K562 (cell line): ENCODE data around the gene EPHA10. TPM values are rescaled to one million over a fixed set of nuclear protein-coding genes. Genes with fewer than 3 reads are reported as not detected.
A peak's percentile ranks its signal among the peaks of the same experiment; 100 is the strongest.

Experiments
- CHD1 ChIP-seq: fragments of 200-600 bp; sonication (generic); IDR thresholded peaks from one replicate; pipeline ENCODE4 v1.6.1; 2012; ENCODE audit warnings: mild to moderate bottlenecking, moderate library complexity, low read length, inconsistent platforms
- PHF8 ChIP-seq: fragments of 200-600 bp; sonication (generic); IDR thresholded peaks from 2 replicates; pipeline ENCODE4 v1.6.1; 2012; ENCODE audit warnings: mixed run types, mild to moderate bottlenecking, inconsistent platforms, low read length, moderate library complexity, borderline replicate concordance
- RAD21 ChIP-seq, 2 experiments: fragments of 250-450 bp in 1 of 2; fragments of 450-650 bp in 1 of 2; sonication (Bioruptor Pico) in 1 of 2; formaldehyde crosslinking in 1 of 2; IDR thresholded peaks in 1 of 2; conservative IDR thresholded peaks in 1 of 2; 2 replicates each; pipeline versions ENCODE4 v1.4.0 to v1.8.0; 2020 to 2022; ENCODE audit warnings: mild to moderate bottlenecking in 2 of 2, moderate library complexity in 1 of 2
- YY1 ChIP-seq, 3 experiments: IDR thresholded peaks; 2 replicates each; pipeline ENCODE4 v1.6.1; 2011; ENCODE audit warnings: low read length in 2 of 3, mild to moderate bottlenecking in 2 of 3, moderate library complexity in 2 of 3, borderline replicate concordance in 1 of 3, control low read depth in 1 of 3, low read depth in 1 of 3; ENCODE audit not compliant: insufficient read depth in 3 of 3, insufficient replicate concordance in 2 of 3, control insufficient read depth in 1 of 3, insufficient read length in 1 of 3; ENCODE audit errors: extremely low read depth in 1 of 3
- ZFP91 ChIP-seq: sonication (generic); formaldehyde crosslinking; IDR thresholded peaks from 2 replicates; pipeline ENCODE4 v1.8.0; 2022; ENCODE audit warnings: mild to moderate bottlenecking, missing genetic modification reagents
- polyA plus RNA-seq, 8 experiments: library from polyadenylated mRNA; depleted of rRNA in 4 of 8; stranded (reverse) in 5 of 8; unstranded in 3 of 8; fragments of >200 nt; fragmentation: Nextera tagmentation in 2 of 8; fragmentation: Illumina TruSeq in 1 of 8; extraction: Ambion mirVana in 2 of 8; extraction: Trizol in 1 of 8; gene quantifications; 2 replicates each; pipeline versions ENCODE4 v1.2.1 to v1.2.3, GENCODE V29; 2011 to 2014; ENCODE audit warnings: inconsistent platforms in 1 of 8, missing spikeins in 1 of 8
- total RNA-seq, 7 experiments: library from RNA; depleted of rRNA in 6 of 7; stranded (reverse); fragments of >200 nt in 6 of 7; fragmentation: Illumina TruSeq in 2 of 7; extraction: Trizol in 2 of 7; gene quantifications; 2 replicates each; pipeline versions ENCODE4 v1.2.1 to v1.2.3, GENCODE V29; 2011 to 2021; ENCODE audit warnings: low replicate concordance in 1 of 7
- TF ChIP-seq, protein P1 (sequence below): sonication (generic); formaldehyde crosslinking; IDR thresholded peaks from 2 replicates; pipeline ENCODE4 v1.8.1; 2023; ENCODE audit warnings: mild to moderate bottlenecking, missing genetic modification reagents
- TF ChIP-seq, protein P2 (sequence below), 3 experiments: fragments of 200-800 bp in 1 of 3; sonication (Bioruptor generic) in 1 of 3; sonication (generic) in 1 of 3; formaldehyde crosslinking in 1 of 3; IDR thresholded peaks; 2 replicates each; pipeline versions ENCODE4 v1.6.1 to v1.8.0; 2016 to 2022; ENCODE audit warnings: mild to moderate bottlenecking in 2 of 3, missing compliant biosample characterization in 2 of 3, missing genetic modification characterization in 2 of 3, missing genetic modification reagents in 1 of 3
- TF ChIP-seq, protein P3 (sequence below): sonication (generic); formaldehyde crosslinking; IDR thresholded peaks from 2 replicates; pipeline ENCODE4 v1.9.0; 2022; ENCODE audit warnings: mild to moderate bottlenecking, missing genetic modification reagents
- TF ChIP-seq, protein P4 (sequence below), 2 experiments: IDR thresholded peaks; 2 replicates each; pipeline ENCODE4 v1.6.1; 2011; ENCODE audit warnings: borderline replicate concordance in 1 of 2, control low read depth in 1 of 2, low read depth in 1 of 2, low read length in 1 of 2, mild to moderate bottlenecking in 1 of 2, mixed read lengths in 1 of 2, moderate library complexity in 1 of 2; ENCODE audit not compliant: insufficient read depth in 1 of 2, insufficient read length in 1 of 2, poor library complexity in 1 of 2, severe bottlenecking in 1 of 2; ENCODE audit errors: extremely low read depth in 1 of 2
- TF ChIP-seq, protein P5 (sequence below), 2 experiments: IDR thresholded peaks; 2 replicates each; pipeline ENCODE4 v1.6.1; 2012; ENCODE audit warnings: improper control_type of control experiment in 2 of 2, low read depth in 2 of 2, low read length in 2 of 2, borderline replicate concordance in 1 of 2

EPHA10 gene
- total and polyA plus RNA-seq, 9 of the 15 experiments (the other 6 are each of a cell fraction or from before 2014, with no cell fraction given): 0.03 TPM; not detected in 8

GRCh38 chr1:37793773-37794371 lies 29.0 kb upstream of the EPHA10 start, which contains the start of gene MANEAL (continued):
- TF ChIP-seq ZFP91 (no peak), YY1 (IDR thresholded peaks at IDR 0.05; ENCODE audit: borderline replicate concordance in 1 of 3, control insufficient read depth in 1 of 3, extremely low read depth in 1 of 3, insufficient read depth in 3 of 3, insufficient read length in 1 of 3, insufficient replicate concordance in 2 of 3, low read depth in 1 of 3, low read length in 2 of 3) (peak in 2 of 3 experiments; percentile 79 to 84), RAD21 (CRISPR knock-in tag; conservative IDR thresholded peaks at IDR 0.05 in 1 of 2, IDR thresholded peaks at IDR 0.05 in 1 of 2) (0 out of 4 replicates have a peak, but pooled peaks of 1 of the 2 experiments have one; percentile 12), PHF8 (peak; percentile 44; the same call in 1 of the 2 replicates), CHD1 (no peak)
- TF ChIP-seq, protein P1, sequence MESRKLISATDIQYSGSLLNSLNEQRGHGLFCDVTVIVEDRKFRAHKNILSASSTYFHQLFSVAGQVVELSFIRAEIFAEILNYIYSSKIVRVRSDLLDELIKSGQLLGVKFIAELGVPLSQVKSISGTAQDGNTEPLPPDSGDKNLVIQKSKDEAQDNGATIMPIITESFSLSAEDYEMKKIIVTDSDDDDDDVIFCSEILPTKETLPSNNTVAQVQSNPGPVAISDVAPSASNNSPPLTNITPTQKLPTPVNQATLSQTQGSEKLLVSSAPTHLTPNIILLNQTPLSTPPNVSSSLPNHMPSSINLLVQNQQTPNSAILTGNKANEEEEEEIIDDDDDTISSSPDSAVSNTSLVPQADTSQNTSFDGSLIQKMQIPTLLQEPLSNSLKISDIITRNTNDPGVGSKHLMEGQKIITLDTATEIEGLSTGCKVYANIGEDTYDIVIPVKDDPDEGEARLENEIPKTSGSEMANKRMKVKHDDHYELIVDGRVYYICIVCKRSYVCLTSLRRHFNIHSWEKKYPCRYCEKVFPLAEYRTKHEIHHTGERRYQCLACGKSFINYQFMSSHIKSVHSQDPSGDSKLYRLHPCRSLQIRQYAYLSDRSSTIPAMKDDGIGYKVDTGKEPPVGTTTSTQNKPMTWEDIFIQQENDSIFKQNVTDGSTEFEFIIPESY (CRISPR knock-in tag): no peak
- TF ChIP-seq, protein P2, sequence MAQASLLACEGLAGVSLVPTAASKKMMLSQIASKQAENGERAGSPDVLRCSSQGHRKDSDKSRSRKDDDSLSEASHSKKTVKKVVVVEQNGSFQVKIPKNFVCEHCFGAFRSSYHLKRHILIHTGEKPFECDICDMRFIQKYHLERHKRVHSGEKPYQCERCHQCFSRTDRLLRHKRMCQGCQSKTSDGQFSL (CRISPR knock-in tag; IDR thresholded peaks at IDR 0.05): peak; percentile 59
- TF ChIP-seq, protein P2 (tag; IDR thresholded peaks at IDR 0.05): no peak
- TF ChIP-seq, protein P3, sequence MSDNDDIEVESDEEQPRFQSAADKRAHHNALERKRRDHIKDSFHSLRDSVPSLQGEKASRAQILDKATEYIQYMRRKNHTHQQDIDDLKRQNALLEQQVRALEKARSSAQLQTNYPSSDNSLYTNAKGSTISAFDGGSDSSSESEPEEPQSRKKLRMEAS (CRISPR knock-in tag): peak; percentile 63
- TF ChIP-seq, protein P4, sequence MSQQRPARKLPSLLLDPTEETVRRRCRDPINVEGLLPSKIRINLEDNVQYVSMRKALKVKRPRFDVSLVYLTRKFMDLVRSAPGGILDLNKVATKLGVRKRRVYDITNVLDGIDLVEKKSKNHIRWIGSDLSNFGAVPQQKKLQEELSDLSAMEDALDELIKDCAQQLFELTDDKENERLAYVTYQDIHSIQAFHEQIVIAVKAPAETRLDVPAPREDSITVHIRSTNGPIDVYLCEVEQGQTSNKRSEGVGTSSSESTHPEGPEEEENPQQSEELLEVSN (IDR thresholded peaks at IDR 0.05; ENCODE audit: borderline replicate concordance in 1 of 2, extremely low read depth in 1 of 2, insufficient read depth in 1 of 2, insufficient read length in 1 of 2, low read depth in 1 of 2, low read length in 1 of 2, poor library complexity in 1 of 2, severe bottlenecking in 1 of 2): peak in 1 of 2 experiments; percentile 92
- TF ChIP-seq, protein P5, sequence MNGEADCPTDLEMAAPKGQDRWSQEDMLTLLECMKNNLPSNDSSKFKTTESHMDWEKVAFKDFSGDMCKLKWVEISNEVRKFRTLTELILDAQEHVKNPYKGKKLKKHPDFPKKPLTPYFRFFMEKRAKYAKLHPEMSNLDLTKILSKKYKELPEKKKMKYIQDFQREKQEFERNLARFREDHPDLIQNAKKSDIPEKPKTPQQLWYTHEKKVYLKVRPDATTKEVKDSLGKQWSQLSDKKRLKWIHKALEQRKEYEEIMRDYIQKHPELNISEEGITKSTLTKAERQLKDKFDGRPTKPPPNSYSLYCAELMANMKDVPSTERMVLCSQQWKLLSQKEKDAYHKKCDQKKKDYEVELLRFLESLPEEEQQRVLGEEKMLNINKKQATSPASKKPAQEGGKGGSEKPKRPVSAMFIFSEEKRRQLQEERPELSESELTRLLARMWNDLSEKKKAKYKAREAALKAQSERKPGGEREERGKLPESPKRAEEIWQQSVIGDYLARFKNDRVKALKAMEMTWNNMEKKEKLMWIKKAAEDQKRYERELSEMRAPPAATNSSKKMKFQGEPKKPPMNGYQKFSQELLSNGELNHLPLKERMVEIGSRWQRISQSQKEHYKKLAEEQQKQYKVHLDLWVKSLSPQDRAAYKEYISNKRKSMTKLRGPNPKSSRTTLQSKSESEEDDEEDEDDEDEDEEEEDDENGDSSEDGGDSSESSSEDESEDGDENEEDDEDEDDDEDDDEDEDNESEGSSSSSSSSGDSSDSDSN (IDR thresholded peaks at IDR 0.05; ENCODE audit: borderline replicate concordance in 1 of 2, low read depth in 2 of 2, low read length in 2 of 2): peak in 1 of 2 experiments; percentile 83; a peak in 2 of 4 replicates
- TF ChIP-seq, all 486 proteins: peak for 33
